GM19397 (cell line): ENCODE measurements around the gene C16orf86.

Source experiments
- ATAC-seq: cut with Tn5 transposase; IDR thresholded peaks from one replicate; pipeline ENCODE4 v1.9.1; 2021; ENCODE audit warnings: mild to moderate bottlenecking, moderate library complexity; ENCODE audit not compliant: unreplicated experiment

Gene C16orf86, protein sequence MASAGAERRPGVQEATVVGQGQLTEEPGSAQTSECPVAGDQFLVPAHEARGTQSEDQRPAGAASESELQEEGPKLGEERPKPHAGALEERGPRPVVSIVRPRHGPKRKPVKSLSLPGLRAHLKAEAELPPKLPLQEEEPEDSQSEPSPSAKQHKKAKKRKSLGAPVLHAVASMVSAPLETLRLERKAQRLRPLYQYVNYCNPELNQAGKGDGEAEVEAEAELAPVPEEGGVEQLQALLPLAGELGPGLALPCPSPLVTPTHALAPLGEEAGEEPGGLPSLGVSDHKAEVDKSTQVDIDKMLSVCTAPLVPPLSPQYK

DNA sequence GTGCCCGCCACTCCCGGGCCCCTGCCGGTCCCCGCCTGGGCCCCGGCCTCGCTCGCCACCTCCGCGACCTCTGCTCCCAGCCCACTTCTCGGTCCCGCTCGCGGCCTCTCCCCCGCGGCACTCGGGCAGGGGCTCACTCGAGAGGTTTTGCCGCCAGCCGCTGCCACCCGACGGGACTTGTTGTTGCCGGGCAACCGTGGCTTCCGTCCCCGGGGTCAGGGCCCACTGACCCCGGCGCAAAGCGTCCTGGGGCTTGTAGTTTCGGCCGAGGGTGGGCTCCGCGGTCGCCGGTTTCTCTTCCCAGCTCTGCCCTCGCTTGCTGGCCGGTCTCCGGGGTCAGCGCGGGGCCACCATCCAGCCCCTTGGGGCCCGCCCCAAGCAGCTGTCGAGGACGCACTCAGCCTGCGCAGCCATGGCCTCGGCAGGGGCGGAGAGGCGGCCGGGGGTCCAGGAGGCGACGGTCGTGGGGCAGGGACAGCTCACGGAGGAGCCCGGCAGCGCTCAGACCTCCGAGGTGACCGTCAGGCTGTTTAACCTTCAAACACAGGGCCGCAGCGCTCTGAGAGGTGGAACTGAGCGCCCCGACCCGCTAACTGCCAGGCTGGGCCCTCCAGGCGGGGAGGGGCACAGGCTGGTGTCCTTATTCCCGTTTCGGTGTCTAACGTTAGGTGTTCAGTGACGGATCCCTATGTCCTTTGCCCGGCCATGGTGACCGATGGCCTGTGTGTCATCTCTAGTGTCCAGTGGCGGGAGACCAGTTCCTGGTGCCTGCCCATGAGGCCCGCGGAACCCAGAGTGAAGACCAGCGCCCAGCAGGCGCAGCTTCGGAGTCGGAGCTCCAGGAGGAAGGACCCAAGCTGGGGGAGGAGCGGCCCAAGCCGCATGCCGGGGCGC is at the start of gene C16orf86, which contains the start of gene ENKD1:
C16orf86 (plus strand) TSS at position 256 of the 894 bp plus-strand sequence; CDS start at position 413, 157 bp downstream.
ENKD1 (minus strand) TSS at position 192 of the 894 bp plus-strand sequence. CDS start 308 bp downstream, outside the sequence.
- ATAC-seq = peak; percentile 58

DNA sequence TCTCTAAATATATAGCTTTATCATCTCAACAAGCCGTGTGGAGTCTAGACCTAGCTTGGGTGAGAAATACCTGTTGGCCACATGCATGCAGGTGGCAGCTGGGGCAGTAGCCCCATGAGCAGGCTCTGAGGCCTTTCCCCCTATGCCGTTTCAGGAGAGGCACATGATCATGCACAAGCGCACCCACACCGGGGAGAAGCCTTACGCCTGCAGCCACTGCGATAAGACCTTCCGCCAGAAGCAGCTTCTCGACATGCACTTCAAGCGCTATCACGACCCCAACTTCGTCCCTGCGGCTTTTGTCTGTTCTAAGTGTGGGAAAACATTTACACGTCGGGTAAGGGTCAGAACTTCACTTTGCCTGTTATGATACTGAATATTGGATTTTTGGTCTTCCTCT is 38.4 kb upstream of the C16orf86 start:
- no peak for ATAC-seq

DNA sequence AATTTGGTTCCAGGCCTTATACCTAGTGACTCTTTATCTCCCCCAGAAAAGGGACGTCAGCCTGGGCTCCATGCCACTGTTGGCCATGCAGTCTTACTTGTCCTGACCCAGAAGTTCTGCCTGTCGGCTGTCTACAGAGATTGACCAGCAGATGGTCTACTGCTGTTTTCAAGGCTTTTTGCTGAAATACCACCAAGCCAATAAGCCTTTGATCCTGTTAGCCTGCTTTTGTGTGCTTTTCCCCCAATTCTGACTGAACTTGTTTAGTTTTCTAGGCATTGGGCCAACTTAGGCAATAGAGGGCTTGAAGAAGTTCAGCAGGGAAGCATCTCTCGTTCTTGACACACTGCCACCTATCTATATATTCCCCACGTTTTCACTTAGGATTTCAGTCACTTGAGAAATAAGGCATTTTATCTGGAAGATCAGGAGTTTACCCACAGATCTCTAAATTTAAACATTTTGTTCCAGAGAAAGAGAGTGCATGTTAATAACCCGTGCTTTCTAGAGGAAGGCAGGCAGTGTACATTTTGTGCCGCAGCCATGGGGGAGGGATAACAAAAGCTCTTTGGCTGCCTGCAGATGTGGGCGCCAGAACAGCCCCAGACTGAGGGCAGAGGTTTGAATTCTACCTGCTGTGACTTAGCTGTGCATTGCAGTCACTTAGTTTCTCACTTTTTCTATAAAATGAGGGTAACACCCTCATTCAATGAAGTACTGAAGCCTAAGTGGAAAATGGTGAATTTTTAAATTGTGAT is 34.0 kb upstream of the C16orf86 start:
- ATAC-seq = no peak

DNA sequence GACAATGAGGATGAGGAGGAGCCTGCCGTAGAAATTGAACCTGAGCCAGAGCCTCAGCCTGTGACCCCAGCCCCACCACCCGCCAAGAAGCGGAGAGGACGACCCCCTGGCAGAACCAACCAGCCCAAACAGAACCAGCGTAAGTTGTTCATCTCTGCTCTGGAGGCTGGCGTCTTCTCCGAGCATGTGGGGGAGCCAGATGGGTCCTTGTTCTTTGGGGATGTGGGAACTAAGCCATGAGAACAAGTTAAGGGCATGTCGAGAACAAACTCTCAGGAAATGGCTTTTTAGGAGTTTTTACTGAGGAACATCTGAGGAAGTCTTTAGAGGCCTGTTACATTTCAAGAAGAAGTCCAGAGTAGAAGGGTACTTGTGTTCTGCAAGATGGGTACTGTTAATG is 29.9 kb upstream of the C16orf86 start:
- ATAC-seq = no peak

DNA sequence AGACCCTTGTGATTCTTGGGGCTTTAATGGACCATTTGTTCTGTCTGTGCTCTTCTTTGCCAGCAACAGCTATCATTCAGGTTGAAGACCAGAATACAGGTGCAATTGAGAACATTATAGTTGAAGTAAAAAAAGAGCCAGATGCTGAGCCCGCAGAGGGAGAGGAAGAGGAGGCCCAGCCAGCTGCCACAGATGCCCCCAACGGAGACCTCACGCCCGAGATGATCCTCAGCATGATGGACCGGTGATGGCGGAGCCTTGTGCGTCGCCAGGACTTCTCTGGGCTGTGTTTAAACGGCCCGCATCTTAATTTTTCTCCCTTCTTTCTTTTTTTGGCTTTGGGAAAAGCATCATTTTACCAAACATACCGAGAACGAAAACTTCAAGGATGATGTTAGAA is 29.0 kb upstream of the C16orf86 start:
- ATAC-seq = no peak

DNA sequence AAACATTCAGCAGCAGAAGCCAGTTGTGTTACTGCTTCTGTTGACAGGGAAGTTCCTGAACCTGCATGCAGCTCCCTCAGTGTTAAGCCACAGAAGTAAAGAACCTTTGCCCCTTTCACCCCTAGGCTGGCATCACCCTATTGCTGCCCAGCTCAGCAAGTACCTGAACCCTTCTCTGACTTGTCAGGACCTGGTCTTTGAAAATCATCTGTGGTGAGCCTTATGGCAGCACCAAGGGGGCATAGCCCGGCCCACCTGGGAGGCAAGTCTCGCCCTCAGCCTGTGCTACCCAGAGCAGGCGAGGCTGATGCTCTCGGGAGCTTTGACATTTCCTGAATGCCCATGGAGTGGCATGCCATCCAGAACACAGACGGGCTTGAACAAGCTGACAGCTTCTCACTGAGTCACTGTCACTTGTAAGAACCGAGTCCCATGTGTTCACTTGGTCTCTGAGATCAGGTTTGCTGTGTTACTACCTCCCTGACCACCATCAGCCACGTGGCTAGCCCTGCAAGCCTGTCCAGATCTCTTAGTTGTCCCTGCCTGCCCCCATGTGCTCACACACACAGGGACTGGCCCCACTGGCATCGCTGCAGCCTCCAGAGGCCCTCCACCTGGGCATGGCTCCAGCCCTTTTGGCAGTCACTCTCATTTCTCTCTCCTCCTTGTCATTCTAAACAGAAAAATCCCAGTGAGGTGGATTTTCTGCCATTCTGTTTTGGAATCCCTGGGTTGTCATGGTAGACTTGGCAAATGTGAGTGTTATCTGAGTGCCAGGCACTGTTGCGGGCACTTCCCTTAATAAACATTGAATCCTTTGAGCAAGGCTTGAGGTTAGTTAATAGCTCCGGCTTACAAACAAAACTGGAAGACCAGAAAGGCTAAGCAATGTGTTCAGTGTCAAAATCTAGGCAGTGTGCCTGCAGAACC is 24.6 kb upstream of the C16orf86 start:
- ATAC-seq = no peak

DNA sequence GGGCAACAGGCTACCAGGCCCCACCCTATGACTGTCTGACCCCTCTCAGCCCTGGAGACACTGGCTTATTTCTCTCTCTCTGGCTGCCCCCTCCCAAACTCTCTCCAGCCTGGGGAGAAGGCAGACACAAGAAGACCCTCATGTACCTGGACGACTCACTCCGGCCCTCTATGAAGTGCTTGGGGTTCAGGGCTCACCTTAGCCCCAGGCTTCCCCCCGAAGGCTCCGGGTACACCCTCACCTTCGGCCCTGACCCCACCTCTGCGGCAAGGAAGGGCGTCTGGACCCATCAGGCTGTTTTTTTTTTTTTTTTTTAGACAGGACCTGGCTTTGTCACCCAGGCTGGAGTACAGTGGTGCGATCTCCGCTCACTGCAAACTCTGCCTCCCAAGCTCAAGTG is 22.6 kb upstream of the C16orf86 start:
- ATAC-seq = no peak

DNA sequence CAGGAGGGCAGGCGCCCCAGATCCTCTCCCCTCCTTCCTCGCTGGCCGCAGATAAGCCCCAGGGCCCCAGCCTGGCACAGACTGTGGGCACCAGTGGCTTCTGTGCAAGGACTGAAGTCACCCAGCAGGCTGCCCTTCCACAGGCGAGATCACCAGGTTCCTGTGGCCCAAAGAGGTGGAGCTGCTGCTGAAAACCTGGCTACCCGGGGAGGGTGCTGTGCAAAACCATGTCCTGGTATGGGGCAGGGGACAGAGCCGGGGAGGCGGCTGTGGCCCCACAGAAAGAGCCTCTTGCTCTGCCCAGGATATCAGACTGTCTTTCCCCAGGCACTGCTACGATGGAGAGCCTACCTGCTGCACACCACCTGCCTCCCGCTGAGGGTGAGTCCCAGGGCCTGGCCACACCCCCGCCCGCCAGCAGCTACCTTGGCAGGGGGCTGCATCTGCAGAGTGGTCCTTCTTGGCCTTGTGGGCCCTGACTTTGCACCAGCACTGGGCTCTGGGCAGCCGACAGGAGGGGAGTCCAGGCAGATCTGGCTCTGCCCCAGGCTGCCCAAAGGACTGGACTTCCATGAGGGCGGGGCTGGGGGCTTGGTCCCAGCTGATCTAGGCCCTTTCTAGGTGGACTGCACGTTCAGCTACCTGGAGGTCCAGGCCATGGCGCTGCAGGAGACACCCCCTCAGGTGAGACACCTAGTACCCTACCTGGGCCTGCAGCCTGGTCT is 21.1 kb upstream of the C16orf86 start:
- ATAC-seq = no peak

DNA sequence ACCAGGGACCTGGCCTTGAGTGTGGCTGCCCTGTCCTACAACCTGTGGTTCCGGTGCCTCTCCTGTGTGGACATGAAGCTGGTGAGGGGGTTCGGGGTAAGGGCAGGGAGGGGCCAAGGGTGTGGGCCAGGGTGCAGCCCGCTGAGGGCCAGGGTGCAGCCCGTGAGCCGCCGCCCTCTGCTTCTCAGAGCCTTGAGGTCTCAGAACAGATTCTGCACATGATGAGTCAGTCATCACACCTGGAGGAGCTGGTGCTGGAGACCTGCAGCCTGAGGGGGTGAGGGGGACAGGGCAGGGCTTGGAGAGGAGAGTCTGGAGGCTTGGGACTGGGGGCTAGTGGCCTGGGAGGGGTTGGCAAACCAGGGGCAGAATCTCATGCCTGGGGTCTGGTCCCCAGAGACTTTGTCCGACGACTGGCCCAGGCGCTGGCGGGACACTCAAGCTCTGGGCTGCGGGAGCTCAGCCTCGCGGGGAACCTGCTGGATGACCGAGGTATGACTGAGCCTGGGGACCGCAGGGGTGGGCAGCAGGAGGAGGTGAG is 19.4 kb upstream of the C16orf86 start:
- ATAC-seq = no peak

DNA sequence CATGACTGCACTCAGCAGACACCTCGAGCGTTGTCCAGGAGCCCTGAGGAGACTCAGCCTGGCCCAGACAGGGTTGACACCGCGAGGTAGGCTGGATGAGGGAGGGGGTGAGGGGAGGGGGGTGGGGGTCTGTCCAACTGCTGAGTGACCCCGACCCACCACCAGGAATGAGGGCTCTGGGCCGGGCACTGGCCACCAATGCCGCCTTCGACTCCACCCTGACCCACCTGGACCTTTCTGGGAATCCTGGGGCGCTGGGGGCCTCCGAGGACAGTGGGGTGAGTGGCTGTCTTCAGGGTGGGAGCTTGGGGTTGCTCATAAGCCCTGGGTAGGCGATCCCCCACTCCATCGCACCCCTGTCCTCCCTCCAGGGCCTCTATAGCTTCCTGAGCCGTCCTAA is 18.9 kb upstream of the C16orf86 start:
- no peak for ATAC-seq

DNA sequence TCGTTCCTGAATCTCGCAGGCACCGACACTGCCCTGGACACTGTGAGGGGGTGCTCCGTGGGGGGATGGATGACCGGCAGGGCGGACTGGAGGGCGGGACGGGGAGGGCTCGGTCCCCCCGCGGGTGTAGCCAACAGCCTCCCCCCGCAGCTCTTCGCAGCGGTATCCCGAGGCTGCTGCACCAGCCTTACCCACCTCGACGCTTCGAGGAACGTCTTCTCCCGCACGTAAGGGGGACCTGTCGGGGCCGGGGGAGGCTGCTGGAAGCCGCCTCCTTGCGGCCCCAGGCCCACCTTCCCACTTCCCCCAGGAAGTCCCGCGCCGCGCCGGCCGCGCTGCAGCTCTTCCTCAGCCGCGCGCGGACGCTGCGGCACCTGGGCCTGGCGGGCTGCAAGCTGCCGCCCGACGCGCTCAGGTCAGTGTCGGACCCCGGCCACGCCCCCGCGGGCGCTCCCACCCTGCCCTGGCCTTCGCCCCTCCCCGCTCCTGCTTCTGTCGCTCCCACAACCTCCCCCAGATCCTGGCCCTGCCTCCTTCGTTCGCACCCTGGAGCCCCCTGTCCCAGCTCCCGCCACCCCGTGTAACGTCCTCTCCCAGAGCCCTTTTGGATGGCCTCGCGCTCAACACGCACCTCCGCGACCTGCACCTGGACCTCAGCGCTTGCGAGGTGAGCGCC is 18.4 kb upstream of the C16orf86 start:
- ATAC-seq = no peak

DNA sequence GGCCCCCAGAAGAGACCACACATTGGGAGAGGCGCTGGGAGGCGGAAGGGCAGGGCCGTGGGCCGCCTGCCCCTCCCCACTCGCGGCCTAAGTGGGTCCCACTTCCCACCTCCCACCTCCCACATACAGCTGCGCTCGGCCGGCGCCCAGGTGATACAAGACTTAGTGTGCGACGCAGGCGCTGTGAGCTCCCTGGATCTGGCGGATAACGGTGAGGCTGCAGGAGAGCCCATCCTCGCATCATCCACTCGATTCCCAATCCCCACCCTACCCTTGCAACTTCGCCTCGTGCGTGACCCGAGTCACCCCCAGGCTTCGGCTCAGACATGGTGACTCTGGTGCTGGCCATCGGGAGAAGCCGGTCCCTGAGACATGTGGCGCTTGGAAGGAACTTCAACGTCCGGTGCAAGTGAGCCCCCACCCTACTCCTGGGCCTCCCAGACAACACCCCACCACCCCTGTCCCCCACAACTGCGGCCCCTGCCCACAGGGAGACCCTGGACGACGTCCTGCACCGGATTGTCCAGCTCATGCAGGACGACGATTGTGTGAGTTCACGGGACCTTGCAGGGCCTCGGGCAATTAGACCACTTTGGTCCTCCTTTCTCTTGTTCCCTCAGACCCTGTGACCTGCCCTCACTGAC is 17.7 kb upstream of the C16orf86 start:
- no peak for ATAC-seq

DNA sequence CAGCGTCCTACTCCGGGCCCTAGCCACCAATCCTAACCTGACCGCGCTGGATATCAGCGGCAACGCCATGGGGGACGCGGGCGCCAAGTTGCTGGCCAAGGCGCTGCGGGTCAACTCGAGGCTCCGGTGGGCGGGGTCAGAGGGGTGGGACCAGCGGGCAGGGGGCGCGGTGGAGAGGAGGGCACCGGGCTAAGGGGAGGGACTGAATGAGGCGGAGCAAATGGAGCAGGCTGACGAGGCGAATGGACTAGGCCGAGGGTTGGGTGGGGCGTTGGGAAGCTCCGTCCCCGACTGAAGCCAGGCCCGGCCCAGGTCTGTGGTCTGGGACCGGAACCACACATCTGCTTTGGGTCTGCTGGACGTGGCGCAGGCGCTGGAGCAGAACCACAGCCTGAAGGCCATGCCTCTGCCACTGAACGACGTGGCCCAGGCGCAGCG is 17.1 kb upstream of the C16orf86 start:
- no peak for ATAC-seq

DNA sequence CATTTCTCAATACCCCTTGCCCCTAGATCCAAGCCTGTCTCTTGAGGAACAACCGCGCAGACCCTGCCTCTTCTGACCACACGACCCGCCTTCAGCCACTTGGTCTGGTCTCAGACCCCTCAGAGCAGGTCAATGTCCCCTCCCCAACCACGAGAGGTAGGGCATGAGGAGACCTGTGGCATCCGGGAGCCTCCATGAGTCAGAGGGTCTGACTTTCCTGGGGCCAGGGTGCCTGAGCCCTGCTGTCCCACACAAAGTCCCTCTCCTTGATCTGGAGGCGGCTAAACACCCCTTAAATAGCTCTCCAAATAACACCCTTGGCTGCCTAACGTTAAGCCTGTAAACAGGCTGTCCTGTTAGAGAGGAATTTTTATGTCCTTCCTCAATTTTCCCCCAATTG is 16.6 kb upstream of the C16orf86 start:
- ATAC-seq = no peak

DNA sequence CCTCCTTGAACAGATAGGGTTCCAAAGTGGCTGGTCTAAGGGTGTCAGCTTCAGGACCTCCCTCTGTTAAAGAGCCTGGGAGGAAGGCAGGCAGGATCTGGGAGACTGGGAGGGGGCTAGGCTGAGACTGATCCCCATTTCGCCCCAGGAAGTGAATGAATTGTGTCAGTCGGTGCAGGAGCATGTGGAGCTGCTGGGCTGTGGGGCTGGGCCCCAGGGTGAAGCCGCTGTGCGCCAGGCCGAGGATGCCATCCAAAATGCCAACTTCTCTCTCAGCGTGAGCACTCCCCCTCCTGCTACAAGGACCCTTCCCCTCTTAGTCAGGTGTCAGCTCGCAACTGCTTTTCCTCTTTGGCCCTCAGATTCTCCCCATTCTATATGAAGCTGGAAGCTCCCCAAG is 15.6 kb upstream of the C16orf86 start:
- no peak for ATAC-seq

DNA sequence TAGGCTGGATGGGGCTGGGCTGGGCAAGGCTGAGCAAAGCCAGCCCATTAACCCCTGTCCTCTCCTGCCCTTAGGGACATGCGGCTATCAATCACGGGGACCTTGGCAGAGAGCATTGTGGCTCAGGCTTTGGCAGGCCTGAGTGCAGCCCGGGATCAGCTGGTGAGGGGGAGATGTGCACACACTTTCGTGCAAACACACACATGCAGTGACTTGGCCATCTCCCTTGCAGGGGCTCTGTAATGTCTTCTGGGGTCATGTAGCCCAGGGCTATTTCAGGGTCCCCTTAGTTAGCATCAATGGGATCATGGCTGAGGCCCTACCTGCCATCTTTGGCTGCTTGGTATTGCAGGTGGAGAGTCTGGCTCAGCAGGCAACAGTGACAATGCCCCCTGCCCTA is 14.8 kb upstream of the C16orf86 start:
- ATAC-seq = no peak

DNA sequence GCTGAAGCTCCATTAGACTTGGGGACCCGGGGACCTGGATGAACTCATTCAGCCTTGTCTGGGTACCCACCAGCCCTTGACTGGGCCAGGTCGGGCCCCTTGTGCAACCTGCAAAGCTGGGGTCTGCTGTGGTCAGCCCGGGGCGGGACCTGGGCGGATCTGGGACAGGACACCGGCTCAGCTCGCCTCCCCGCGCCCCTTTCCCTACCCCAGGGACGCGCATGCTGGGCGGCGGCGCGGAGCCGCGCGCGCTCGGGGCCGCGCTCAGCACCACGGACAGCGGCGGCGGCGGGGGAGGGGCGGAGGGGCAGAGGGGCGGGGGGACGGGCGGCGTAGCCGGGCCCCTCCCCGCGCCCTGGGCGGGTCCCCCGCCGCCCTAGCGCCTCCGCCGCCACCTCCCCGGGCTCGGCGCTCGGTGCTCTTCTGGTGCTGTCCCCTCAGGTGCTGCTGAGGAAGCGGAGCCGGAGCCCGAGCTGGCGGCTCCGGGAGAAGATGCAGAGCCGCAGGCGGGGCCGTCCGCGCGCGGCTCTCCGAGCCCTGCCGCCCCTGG is 14.0 kb upstream of the C16orf86 start:
- ATAC-seq = no peak
